Right cardiac atrium (tissue), 5 donors: Measurements from ENCODE around the gene ZNF26. TPM values are rescaled to one million over a fixed set of nuclear protein-coding genes. Genes with fewer than 3 reads are reported as not detected.
A peak's percentile ranks its signal among the peaks of the same experiment; 100 is the strongest.
"Not testable (repeated sequence)": the region's sequence is repeated elsewhere in the genome, so short reads cannot be mapped to it uniquely, and the experiment has no call there.

ENCODE experiments used
- ATAC-seq, 2 donors: fragments of 200-7000 bp; cut with Tn5 transposase; one replicate each; pipeline versions ENCODE4 v1.8.0 to v1.9.1; 2020; ENCODE audit warnings: moderate library complexity in 2 of 2, mild to moderate bottlenecking in 1 of 2
- DNase-seq, 3 donors: peaks; one replicate each; pipeline ENCODE4 v3.0.0-alpha.2; 2020
- H3K27ac ChIP-seq: one replicate; pipeline ENCODE4 v1.5.1; 2013; ENCODE audit warnings: mild to moderate bottlenecking, low read length, control low read depth, moderate library complexity
- H3K27me3 ChIP-seq: one replicate; pipeline ENCODE4 v1.6.1; 2013; ENCODE audit not compliant: control insufficient read depth, insufficient read depth
- H3K4me1 ChIP-seq: one replicate; pipeline ENCODE4 v1.6.1; 2013; ENCODE audit warnings: low read length; ENCODE audit not compliant: control insufficient read depth, insufficient read depth
- H3K4me3 ChIP-seq: one replicate; pipeline ENCODE4 v1.5.1; 2013; ENCODE audit warnings: low read length, control low read depth
- H3K9me3 ChIP-seq: one replicate; pipeline ENCODE4 v1.6.1; 2013; ENCODE audit warnings: low read length; ENCODE audit not compliant: control insufficient read depth
- WGBS: extraction: QIAGEN DNeasy Blood & Tissue Kit; methylation state at CpG from one replicate; pipeline ENCODE4 v1.1.7; 2013; 5-methylcytosine and 5-hydroxymethylcytosine counted together
- intact Hi-C, 4 donors: fragments of 100-400 bp; cut with DNase I; formaldehyde crosslinking; loops; one replicate each; pipeline versions ENCODE4 v1.11.0 to v1.14.0; 2022 to 2023
- polyA plus RNA-seq: library from polyadenylated mRNA; stranded (reverse); fragments of 200-250 nt; gene quantifications from one replicate; pipeline ENCODE4 v1.2.3, GENCODE V29; 2013
- total RNA-seq, 4 donors: library from RNA; stranded (reverse); fragmentation: NEBNext Ultra II Directional; extraction: Animal tissue kit (Norgen Biotek cat#: 25700); gene quantifications; one replicate each; pipeline ENCODE4 v1.2.1, GENCODE V29; 2021
- donor health status: healthy with polysubstance abuse.
- donor health status: DM: no; HTN: yes; CAD: no.
- donor health status: DM: no; HTN: no; CAD: no.
- donor health status: DM: no; HTN: yes; CAD: no; lungs with severe emphysema.
- donor health status: DM: yes; HTN: yes; CAD: no.

Gene ZNF26
- total and polyA plus RNA-seq, 5 donors = 2.3 to 6.3 (median 5.5) TPM

DNA sequence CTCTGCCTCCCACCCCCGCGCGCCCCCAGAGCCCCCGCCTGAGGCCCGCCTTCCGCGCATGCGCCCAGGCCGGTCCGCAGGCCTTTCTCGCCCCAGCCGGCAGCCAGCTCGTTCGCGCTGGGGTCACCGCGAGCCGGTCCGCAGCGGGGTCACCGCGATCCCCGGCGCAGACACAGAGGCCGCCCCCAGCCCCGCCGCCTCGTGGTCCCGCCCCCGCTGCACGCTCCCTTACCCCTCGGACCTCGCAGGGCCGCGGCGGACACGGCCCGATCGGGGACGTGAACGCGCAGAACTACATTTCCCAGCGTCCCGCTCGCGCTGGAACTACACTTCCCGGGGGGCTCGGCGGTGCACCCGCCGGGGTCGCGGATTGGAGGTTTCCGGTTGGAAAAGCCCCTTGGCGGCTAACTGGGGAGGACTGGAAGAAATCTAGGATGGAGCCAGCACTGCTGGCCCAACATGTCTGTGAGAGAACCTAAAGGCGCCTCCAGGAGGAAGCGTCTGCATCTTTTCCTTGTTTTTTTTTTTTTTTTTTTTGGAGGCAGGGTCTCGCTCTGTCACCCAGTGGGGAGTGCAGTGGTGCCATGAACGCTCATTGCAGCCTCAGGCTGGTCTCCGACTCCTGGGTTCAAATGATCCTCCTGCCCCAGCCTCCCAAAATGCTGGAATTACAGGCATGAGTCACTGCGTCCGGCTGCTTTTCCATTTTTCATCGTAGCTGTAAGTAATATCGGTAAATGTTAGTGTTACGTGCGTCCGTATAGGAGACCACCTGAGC, 30.0 kb upstream of the ZNF26 start, which contains the start of gene ZNF605:
TSS of gene ZNF605 (minus strand) at position 296 of the 778 bp plus-strand sequence. CDS start 10,671 bp downstream, outside the sequence.
- Histone ChIP-seq H3K27ac (peak within 1 kb of the TSS; percentile 95), H3K4me1 (no peaks in the 10 kb centered on the region), H3K9me3 (no peaks in the 10 kb centered on the region), H3K4me3 (peak within 1 kb of the TSS; percentile 98), H3K27me3 (no peaks in the 10 kb centered on the region)
- intact Hi-C loops = no loop called here
- DNase-seq (peak; percentile 94 to 97 (median 96)), ATAC-seq (peak; percentile 95 to 97)
- WGBS = 2% methylated on average over 67 of the region's 67 CpGs

DNA sequence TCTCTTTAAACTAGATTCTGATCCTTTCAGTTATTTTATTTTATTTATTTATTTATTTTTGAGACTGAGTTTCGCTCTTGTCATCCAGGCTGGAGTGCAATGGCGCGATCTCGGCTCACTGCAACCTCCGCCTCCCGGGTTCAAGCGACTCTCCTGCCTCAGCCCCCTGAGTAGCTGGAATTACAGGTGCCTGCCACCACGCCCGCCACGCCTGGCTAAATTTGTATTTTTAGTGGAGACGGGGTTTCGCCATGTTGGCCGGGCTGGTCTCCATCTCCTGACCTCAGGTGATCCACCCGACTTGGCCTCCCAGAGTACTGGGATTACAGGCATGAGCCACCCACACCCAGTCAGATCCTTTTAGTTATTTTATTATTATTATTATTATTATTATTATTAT, 24.4 kb upstream of the ZNF26 start:
- WGBS = 99% methylated on average over 14 of the region's 14 CpGs
- intact Hi-C loops, H3K4me1 ChIP-seq, H3K27ac ChIP-seq, H3K4me3 ChIP-seq, H3K9me3 ChIP-seq, DNase-seq, H3K27me3 ChIP-seq, ATAC-seq: not testable (repeated sequence)

DNA sequence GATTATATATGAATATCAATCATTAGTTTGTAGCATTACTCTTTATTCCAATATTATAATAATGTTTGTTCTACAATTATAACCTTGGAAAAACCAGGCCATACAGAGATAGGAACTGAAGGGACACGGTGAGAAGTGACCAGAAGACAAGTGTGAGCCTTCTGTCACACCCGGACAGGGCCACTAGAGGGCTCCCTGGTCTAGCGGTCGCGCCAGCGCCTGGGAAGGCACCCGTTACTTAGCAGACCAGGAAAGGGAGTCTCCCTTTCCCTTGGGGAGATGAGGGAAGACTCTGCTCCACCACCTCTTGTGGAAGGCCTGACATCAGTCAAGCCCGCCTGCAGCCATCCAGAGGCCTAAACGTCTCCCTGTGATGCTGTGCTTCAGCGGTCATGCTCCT, 22.2 kb upstream of the ZNF26 start:
- WGBS = 47% methylated on average over 10 of the region's 10 CpGs
- DNase-seq = peak; percentile 46 to 71 (median 65)
- H3K27ac ChIP-seq, H3K4me3 ChIP-seq, intact Hi-C loops, ATAC-seq, H3K4me1 ChIP-seq, H3K27me3 ChIP-seq, H3K9me3 ChIP-seq: not testable (repeated sequence)

DNA sequence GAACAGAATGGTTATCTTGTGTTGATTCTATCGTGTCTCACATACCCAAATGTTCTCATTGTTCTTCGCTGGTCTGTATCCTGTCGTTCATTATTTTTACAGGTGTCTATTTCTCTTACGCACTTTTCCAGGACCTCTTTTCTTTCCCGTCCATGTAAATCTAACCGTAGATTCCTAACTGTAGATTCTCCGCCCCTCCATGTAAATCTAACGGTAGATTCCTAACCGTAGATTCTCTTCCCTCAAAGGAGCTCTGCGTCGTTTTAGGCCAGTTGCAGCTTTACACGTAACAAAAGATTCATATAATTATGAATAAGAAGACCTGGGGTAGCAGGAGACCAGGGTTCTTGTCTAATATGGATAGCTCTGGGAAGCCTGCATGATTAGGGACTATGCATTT, 20.4 kb upstream of the ZNF26 start:
- intact Hi-C loops = no loop called here
- ATAC-seq = no peak
- no peaks in the 10 kb centered on the region for H3K9me3 ChIP-seq
- no peaks in the 10 kb centered on the region for H3K27me3 ChIP-seq
- no peak overlapping the region for H3K4me3 ChIP-seq
- H3K27ac ChIP-seq = no peak overlapping the region
- DNase-seq = no peak
- H3K4me1 ChIP-seq = no peaks in the 10 kb centered on the region
- WGBS = 96% methylated on average over 12 of the region's 12 CpGs

DNA sequence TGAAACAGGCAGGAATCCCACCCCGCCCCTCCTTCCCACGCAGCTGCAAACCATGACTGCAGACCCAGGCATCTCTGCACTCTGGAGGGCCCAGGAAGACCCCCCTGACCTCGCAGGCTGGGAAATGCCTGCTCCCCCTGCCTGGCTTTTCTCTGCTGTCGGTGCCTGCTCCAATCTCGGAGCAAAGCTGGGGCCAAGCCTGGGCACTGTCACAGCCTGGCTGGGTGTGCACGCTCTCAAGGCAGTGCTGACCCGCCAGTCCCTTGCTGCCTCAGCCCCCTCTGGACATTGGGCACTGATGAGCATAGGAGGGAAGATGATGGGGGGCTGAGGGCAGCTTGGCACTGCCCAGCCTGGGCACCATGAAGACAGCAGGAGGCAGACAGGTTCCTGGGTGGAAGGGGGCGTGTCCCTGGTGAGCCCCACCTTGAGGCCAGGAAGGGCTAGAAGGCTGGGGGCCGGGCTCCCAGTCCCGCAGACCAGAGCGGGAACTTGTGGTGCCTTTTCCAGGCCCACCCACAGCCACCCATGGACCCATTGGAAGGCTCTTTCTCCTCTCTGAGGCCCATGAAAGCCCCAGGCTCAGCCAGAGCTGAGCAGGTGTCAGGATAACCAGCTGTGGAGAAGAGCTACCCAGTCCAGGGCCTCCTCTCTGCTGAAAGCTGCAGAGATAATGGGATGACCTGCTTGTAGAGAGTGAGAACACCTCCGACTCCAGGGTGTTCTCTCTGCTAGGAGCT, 19.3 kb upstream of the ZNF26 start:
- intact Hi-C loops = no loop called here
- peak in 1 of 2 donors; percentile 24 for ATAC-seq
- H3K9me3 ChIP-seq = no peaks in the 10 kb centered on the region

DNA sequence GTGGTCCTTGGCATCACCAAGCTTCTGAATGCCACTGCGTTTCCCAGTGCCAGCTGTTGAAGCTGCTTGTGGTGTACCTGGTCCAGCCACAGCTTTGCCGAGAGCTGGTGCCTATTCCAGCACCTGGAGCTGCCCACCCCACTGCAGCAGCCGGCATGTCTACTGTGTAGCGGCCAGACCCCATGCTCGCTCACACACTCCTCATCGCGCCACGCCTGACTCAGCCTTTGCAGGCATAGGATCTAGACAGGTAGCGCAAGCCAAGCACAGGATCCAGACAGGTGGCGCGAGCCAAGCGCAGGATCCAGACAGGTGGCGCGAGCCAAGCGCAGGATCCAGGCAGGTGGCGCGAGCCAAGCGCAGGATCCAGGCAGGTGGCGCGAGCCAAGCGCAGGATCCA, 18.4 kb upstream of the ZNF26 start:
- H3K4me1 ChIP-seq = no peaks in the 10 kb centered on the region
- no peak overlapping the region for H3K4me3 ChIP-seq
- DNase-seq (no peak), ATAC-seq (no peak)
- intact Hi-C loops = no loop called here
- H3K9me3 ChIP-seq = no peaks in the 10 kb centered on the region
- no peak overlapping the region for H3K27ac ChIP-seq
- 89% methylated on average over 21 of the region's 21 CpGs for WGBS
- no peaks in the 10 kb centered on the region for H3K27me3 ChIP-seq

More for the DNA sequence above, 19.3 kb upstream of the ZNF26 start:
- whole genome bisulfite sequencing = 97% methylated on average over 12 of the region's 12 CpGs
- Histone ChIP-seq H3K27me3 (no peaks in the 10 kb centered on the region), H3K27ac (no peak overlapping the region), H3K4me1 (no peaks in the 10 kb centered on the region), H3K4me3 (no peak overlapping the region)
- no peak for DNase-seq

DNA sequence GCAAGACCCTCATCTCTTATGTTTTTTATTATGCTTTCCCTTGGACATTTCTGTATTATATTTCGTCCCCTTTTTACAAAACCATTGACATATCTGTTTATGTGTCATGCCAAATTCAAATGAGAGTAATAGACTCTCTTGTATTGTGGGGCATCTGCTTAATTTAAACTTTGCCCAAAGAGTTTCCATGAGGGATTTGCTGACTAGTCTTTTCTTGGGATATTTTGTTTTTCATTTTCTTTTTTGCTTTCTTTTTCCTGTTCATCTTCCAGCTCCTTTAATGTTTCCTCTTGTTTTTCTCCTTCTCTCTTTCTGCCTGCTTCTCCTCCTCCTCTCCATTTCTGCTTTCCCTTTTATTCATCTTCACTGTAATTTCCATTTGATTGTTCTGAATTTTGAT, 13.8 kb upstream of the ZNF26 start:
- ATAC-seq (no peak), DNase-seq (no peak)
- Histone ChIP-seq H3K27ac (no peak overlapping the region), H3K4me1 (no peaks in the 10 kb centered on the region), H3K27me3 (no peaks in the 10 kb centered on the region), H3K9me3 (no peaks in the 10 kb centered on the region), H3K4me3 (no peak overlapping the region)
- intact Hi-C loops = no loop called here
- WGBS = 73% methylated on average over 1 of the region's 1 CpG

DNA sequence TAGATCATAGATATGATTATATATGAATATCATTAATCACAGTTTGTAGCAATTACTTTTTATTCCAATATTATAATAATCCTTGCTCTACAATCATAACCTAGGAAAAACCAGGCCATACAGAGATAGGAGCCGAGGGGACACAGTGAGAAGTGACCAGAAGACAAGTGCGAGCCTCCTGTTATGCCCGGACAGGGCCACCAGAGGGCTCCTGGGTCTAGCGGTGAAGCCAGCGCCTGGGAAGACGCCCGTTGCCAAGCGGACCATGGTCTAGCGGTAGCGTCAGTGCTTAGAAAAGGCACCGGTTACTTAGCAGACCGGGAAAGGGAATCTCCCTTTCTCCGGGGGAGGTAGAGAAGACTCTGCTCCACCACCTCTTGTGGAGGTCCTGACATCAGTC, 9.3 kb upstream of the ZNF26 start:
- H3K4me3 ChIP-seq, H3K4me1 ChIP-seq, H3K27me3 ChIP-seq, intact Hi-C loops, H3K27ac ChIP-seq, ATAC-seq, H3K9me3 ChIP-seq: not testable (repeated sequence)
- peak; percentile 35 to 67 (median 63) for DNase-seq
- 26% methylated on average over 13 of the region's 13 CpGs for WGBS

DNA sequence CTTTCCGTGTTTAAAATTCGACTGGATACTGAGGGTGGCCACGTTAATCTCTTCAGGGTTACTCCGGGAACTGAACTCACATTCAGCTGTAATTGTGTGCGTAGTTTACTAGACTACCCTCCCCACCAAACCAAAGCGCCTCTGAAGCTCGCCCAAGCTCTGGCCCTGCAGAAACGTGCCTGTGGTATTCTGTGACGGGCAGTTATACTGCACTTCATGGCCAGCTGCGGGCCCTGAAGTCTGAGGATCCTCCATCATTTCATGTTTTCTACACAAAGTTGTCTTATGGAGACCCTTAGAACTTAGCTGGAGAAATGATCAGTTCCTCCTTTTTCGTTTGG, 688 bp downstream of the ZNF26 start:
- H3K27me3 ChIP-seq = no peaks in the 10 kb centered on the region
- WGBS = 4% methylated on average over 11 of the region's 11 CpGs
- peak overlapping the region; percentile 84 for H3K4me3 ChIP-seq
- H3K27ac ChIP-seq = no peak overlapping the region
- ATAC-seq (peak in 1 of 2 donors; percentile 6), DNase-seq (no peak)
- intact Hi-C loops = no loop called here
- no peaks in the 10 kb centered on the region for H3K9me3 ChIP-seq
- peaks cover 4% of the 10 kb centered on the region for H3K4me1 ChIP-seq

DNA sequence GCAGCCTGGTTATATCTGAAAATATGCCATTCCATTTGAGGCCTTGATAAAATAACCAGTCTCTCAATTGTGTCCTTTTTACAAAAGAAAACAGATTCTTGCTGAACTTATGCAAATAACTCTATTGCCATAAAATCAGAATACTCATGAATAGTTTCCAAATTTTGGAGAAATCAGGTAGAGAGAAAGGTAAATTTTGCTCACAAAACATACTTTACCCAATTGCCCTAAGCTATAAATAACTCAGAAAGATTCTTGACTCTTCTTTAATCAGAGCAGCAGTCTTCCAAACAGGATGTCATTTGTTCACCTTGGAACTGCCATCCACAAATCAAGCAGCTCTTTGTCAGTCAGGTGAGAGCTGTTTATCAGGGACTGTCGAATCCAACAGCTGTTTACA, 12.6 kb downstream of the ZNF26 start:
- WGBS = 46% methylated on average over 1 of the region's 1 CpG
- H3K27me3 ChIP-seq = no peaks in the 10 kb centered on the region
- no peaks in the 10 kb centered on the region for H3K4me1 ChIP-seq
- ATAC-seq = no peak
- DNase-seq = no peak
- no peak overlapping the region for H3K4me3 ChIP-seq
- H3K27ac ChIP-seq = no peak overlapping the region
- intact Hi-C loops = no loop called here
- H3K9me3 ChIP-seq = peaks cover 14% of the 10 kb centered on the region

DNA sequence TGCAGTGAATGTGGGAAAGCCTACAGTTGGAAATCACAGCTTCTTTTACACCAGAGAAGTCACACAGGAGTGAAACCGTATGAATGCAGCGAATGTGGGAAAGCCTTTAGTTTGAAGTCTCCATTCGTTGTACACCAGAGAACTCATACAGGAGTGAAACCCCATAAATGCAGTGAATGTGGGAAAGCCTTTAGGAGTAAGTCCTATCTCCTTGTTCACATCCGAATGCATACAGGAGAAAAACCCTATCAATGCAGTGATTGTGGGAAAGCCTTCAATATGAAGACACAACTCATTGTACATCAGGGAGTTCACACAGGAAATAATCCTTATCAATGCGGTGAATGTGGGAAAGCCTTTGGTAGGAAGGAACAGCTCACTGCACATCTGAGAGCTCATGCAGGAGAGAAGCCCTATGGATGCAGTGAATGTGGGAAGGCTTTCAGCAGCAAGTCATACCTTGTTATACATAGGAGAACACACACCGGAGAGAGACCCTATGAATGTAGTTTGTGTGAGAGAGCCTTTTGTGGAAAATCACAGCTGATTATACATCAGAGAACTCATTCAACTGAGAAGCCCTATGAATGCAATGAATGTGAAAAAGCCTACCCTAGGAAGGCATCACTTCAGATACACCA, 24.6 kb downstream of the ZNF26 start:
- DNase-seq = no peak
- peaks cover 29% of the 10 kb centered on the region for H3K9me3 ChIP-seq

More for the DNA sequence above, 24.6 kb downstream of the ZNF26 start:
- Histone ChIP-seq H3K27me3 (no peaks in the 10 kb centered on the region), H3K4me3 (peak overlapping the region; percentile 14), H3K4me1 (no peaks in the 10 kb centered on the region), H3K27ac (no peak overlapping the region)
- no peak for ATAC-seq
- intact Hi-C loops = no loop called here
- WGBS = 89% methylated on average over 6 of the region's 6 CpGs
